SK-N-SH (cell line): ENCODE results near the gene MATK. TPM values are rescaled to one million over a fixed set of nuclear protein-coding genes. Genes with fewer than 3 reads are reported as not detected.

ENCODE experiments used
- CTCF ChIA-PET: fragments of 300-600, 350-600 bp; formaldehyde crosslinking; extraction: SDS; loops from one replicate; lab custom pipeline; 2021; lab: Yijun Ruan, JAX
- POLR2A ChIA-PET: fragments of 350-600 bp; sonication (Branson Sonifier 250); formaldehyde crosslinking; extraction: SDS; loops from one replicate; lab custom pipeline; 2020; ENCODE audit warnings: antibody characterized with exemption, inconsistent platforms; lab: Yijun Ruan, JAX
- DNase-seq: peaks from one replicate; pipeline ENCODE4 v3.0.0; 2012
- H2AFZ ChIP-seq: fragments of 200-600 bp; sonication (generic); 2 replicates; pipeline ENCODE4 v1.8.1; 2016; ENCODE audit warnings: antibody characterized with exemption, mild to moderate bottlenecking, low read depth
- H3F3A ChIP-seq: fragments of 200-600 bp; sonication (generic); replicated peaks from 2 replicates; pipeline ENCODE3; 2016; ENCODE audit warnings: antibody characterized with exemption, mild to moderate bottlenecking; ENCODE audit not compliant: insufficient read depth
- H3K27ac ChIP-seq, 2 experiments: fragments of 200-500 bp in 1 of 2; fragments of 200-600 bp in 1 of 2; sonication (Bioruptor generic) in 1 of 2; sonication (generic), shearing (Covaris generic) in 1 of 2; 2 replicates each; pipeline versions ENCODE4 v1.5.1 to v1.6.1; 2014 to 2016; ENCODE audit warnings: low read depth in 2 of 2, inconsistent platforms in 1 of 2, low read length in 1 of 2, mild to moderate bottlenecking in 1 of 2, mixed read lengths in 1 of 2
- H3K27me3 ChIP-seq: fragments of 200-600 bp; sonication (generic), shearing (Covaris generic); 2 replicates; pipeline ENCODE4 v1.6.1; 2016; ENCODE audit warnings: mixed run types; ENCODE audit not compliant: insufficient read depth
- H3K36me3 ChIP-seq, 2 experiments: fragments of 200-500 bp in 1 of 2; fragments of 200-600 bp in 1 of 2; sonication (Bioruptor generic) in 1 of 2; sonication (generic) in 1 of 2; replicated peaks in 1 of 2; 2 replicates each; pipeline versions ENCODE3 to v1.5.1; 2014 to 2016; ENCODE audit warnings: low read length in 1 of 2, mild to moderate bottlenecking in 1 of 2; ENCODE audit not compliant: insufficient read depth in 2 of 2, control insufficient read depth in 1 of 2
- H3K4me1 ChIP-seq, 2 experiments: fragments of 200-500 bp in 1 of 2; fragments of 200-600 bp in 1 of 2; sonication (Bioruptor generic) in 1 of 2; sonication (generic), shearing (Covaris generic) in 1 of 2; 2 replicates each; pipeline versions ENCODE4 v1.5.1 to v1.6.1; 2014 to 2016; ENCODE audit warnings: low read depth in 1 of 2, low read length in 1 of 2, mixed run types in 1 of 2; ENCODE audit not compliant: insufficient read depth in 2 of 2, control insufficient read depth in 1 of 2
- H3K4me2 ChIP-seq: fragments of 200-600 bp; sonication (generic), shearing (Covaris generic); 2 replicates; pipeline ENCODE4 v1.6.1; 2017; ENCODE audit warnings: mixed run types
- H3K4me3 ChIP-seq, 2 experiments: fragments of 200-500 bp in 1 of 2; fragments of 200-600 bp in 1 of 2; sonication (Bioruptor generic) in 1 of 2; sonication (generic), shearing (Covaris generic) in 1 of 2; 2 replicates each; pipeline versions ENCODE4 v1.5.1 to v1.8.1; 2014 to 2016; ENCODE audit warnings: low read depth in 2 of 2, inconsistent platforms in 1 of 2, low read length in 1 of 2, mild to moderate bottlenecking in 1 of 2, mixed read lengths in 1 of 2, moderate library complexity in 1 of 2
- H3K79me2 ChIP-seq: fragments of 200-600 bp; sonication (generic); 2 replicates; pipeline ENCODE4 v1.8.1; 2017; ENCODE audit warnings: mild to moderate bottlenecking; ENCODE audit not compliant: insufficient read depth
- H3K9ac ChIP-seq: fragments of 200-600 bp; sonication (generic); 2 replicates; pipeline ENCODE4 v1.6.1; 2017; ENCODE audit warnings: mixed run types
- H3K9me2 ChIP-seq: fragments of 200-600 bp; sonication (generic); 2 replicates; pipeline ENCODE4 v1.6.1; 2017; ENCODE audit warnings: mixed run types
- H3K9me3 ChIP-seq: fragments of 200-600 bp; sonication (generic); 2 replicates; pipeline ENCODE4 v1.6.1; 2017; ENCODE audit warnings: mixed run types, mild to moderate bottlenecking, moderate library complexity
- H4K20me1 ChIP-seq: fragments of 200-600 bp; sonication (generic); 2 replicates; pipeline ENCODE4 v1.6.1; 2017; ENCODE audit warnings: mild to moderate bottlenecking, mixed run types; ENCODE audit not compliant: insufficient read depth
- ELF1 ChIP-seq: IDR thresholded peaks from 2 replicates; pipeline ENCODE4 v1.4.0; 2012
- EP300 ChIP-seq, 2 experiments: IDR thresholded peaks; 2 replicates each; pipeline versions ENCODE4 v1.4.0 to v1.6.1; 2012; ENCODE audit warnings: borderline replicate concordance in 1 of 2, low read depth in 1 of 2, low read length in 1 of 2
- FOXJ3 ChIP-seq: sonication (generic); formaldehyde crosslinking; IDR thresholded peaks from 2 replicates; pipeline ENCODE4 v1.5.1; 2020; ENCODE audit warnings: mild to moderate bottlenecking, missing genetic modification reagents
- JUND ChIP-seq: IDR thresholded peaks from 2 replicates; pipeline ENCODE4 v1.4.0; 2012
- NRF1 ChIP-seq: IDR thresholded peaks from 2 replicates; pipeline ENCODE4 v1.6.1; 2012; ENCODE audit warnings: low read depth, mild to moderate bottlenecking, low read length
- RFX5 ChIP-seq: IDR thresholded peaks from 2 replicates; pipeline ENCODE4 v1.6.1; 2012; ENCODE audit warnings: mild to moderate bottlenecking, improper control_type of control experiment, low read length
- SIN3A ChIP-seq: IDR thresholded peaks from 2 replicates; pipeline ENCODE4 v1.6.1; 2012; ENCODE audit warnings: low read depth, mild to moderate bottlenecking, low read length, moderate library complexity, borderline replicate concordance
- TEAD4 ChIP-seq: IDR thresholded peaks from 2 replicates; pipeline ENCODE4 v1.4.0; 2012; ENCODE audit warnings: mild to moderate bottlenecking, borderline replicate concordance; ENCODE audit not compliant: insufficient read depth
- WGBS: methylation state at CpG from one replicate; pipeline ENCODE4 v1.1.6; 2017; ENCODE audit warnings: low lambda C conversion rate; 5-methylcytosine and 5-hydroxymethylcytosine counted together
- polyA plus RNA-seq, 3 experiments: library from polyadenylated mRNA; depleted of rRNA; stranded (reverse); fragments of >200 nt; gene quantifications; 2 replicates each; pipeline ENCODE4 v1.2.3, GENCODE V29; 2012
- TF ChIP-seq, protein P1 (sequence below): fragments of 150-350 bp; IDR thresholded peaks from 2 replicates; pipeline ENCODE4 v1.6.1; 2016; ENCODE audit warnings: mild to moderate bottlenecking, low read depth, low read length
- TF ChIP-seq, protein P2 (sequence below): IDR thresholded peaks from 2 replicates; pipeline ENCODE4 v1.6.1; 2012; ENCODE audit warnings: mild to moderate bottlenecking, low read depth, low read length, moderate library complexity
- TF ChIP-seq, protein P3 (sequence below): IDR thresholded peaks from 2 replicates; pipeline ENCODE4 v1.4.0; 2012; ENCODE audit warnings: low read depth, borderline replicate concordance

Gene MATK
- polyA plus RNA-seq, 1 of the 3 experiments (the other 2 are of a cell fraction): not detected

DNA sequence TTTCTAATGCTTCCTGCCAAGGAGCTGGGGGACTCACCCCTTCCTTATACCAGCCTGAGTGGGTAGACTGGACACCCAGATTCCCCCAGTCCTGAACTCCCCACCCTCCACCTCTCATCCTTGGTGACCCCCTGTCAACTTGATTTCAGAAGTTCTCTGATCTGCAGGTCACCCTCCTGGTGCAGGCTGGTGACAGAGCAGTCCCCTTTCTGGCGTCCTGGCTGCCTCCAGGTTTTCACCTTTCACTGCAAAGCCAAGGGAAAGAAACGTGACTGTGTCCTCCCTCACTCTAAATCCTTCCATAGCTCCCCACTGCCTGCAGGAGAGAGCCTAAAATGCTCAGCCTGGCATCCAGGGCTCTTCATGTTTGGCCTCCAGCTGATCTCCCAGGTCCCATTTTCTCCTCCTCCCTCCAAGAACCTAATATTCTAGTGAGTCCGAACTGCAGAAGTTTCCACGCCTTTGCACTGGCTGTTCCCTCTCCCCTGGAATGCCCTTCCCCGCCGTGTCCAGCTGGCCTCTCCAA, 4.1 kb upstream of the MATK start:
- H3K9ac ChIP-seq: no peak overlapping the region
- no peaks in the 10 kb centered on the region for H3K36me3 ChIP-seq
- 49% methylated on average over 6 of the region's 6 CpGs for WGBS
- no peak overlapping the region for H3K27ac ChIP-seq
- peaks cover 16% of the 10 kb centered on the region for H3K27me3 ChIP-seq
- H3K9me3 ChIP-seq: no peaks in the 10 kb centered on the region
- DNase-seq: no peak
- TF ChIP-seq JUND (no peak), NRF1 (no peak), SIN3A (no peak), RFX5 (no peak), FOXJ3 (no peak)
- TF ChIP-seq, protein P1, sequence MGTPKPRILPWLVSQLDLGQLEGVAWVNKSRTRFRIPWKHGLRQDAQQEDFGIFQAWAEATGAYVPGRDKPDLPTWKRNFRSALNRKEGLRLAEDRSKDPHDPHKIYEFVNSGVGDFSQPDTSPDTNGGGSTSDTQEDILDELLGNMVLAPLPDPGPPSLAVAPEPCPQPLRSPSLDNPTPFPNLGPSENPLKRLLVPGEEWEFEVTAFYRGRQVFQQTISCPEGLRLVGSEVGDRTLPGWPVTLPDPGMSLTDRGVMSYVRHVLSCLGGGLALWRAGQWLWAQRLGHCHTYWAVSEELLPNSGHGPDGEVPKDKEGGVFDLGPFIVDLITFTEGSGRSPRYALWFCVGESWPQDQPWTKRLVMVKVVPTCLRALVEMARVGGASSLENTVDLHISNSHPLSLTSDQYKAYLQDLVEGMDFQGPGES: no peak
- TF ChIP-seq, all 33 proteins: peak for 0
- Histone ChIP-seq H3K4me2 (no peak overlapping the region), H3F3A (no peaks in the 10 kb centered on the region), H4K20me1 (no peaks in the 10 kb centered on the region), H3K9me2 (no peaks in the 10 kb centered on the region), H2AFZ (no peak overlapping the region), H3K4me1 (no peaks in the 10 kb centered on the region), H3K79me2 (no peaks in the 10 kb centered on the region), H3K4me3 (no peak overlapping the region)
- ChIA-PET CTCF (interaction anchor here (0.9 kb wide), 1 partner anchor 32 kb away, joined by 4 read pairs; no protein-coding TSS in a partner anchor), POLR2A (interaction anchor here (0.8 kb wide), 1 partner anchor 27 kb away, joined by 3 read pairs; no protein-coding TSS in a partner anchor)

DNA sequence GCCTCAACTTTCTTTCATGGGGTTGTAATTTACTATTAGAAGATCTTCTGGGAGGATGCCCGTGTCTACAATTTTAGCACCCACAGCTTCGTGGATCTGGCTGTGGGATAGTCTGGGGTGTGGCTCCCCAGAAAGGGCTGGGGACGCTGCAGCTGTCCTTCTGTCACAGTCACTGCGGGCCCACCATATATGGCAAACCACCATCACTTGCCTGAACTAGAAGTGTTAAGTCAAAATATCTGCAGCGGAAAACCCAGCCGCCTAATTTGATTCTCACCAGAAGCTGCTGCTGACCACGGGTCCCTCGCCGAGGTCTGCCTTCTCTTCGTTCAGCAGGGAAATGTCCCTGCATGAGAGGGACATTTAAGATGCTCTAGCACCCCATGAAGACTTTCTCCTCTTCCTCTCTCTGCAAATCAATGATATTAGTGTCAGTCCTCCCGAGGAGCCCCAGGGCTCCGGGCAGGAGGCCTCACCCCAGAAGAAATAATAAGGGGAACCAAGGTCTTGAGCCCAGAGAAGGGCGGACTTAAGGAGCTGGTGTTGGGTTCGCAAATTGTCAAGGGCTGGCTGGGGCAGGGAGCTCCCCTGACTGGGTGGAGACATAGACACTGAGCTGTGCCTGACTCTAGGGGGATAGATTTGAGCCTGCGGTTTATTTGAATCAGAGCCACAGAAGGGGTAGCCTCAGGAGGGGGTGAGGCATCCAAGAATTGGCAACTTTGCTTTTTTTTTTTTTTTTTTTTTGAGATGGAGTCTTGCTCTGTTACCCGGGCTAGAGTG, 3.0 kb upstream of the MATK start:
- no peak overlapping the region for H3K9ac ChIP-seq
- no peaks in the 10 kb centered on the region for H3K36me3 ChIP-seq
- no peaks in the 10 kb centered on the region for H3F3A ChIP-seq
- no peaks in the 10 kb centered on the region for H3K9me3 ChIP-seq
- no peaks in the 10 kb centered on the region for H3K79me2 ChIP-seq
- TF ChIP-seq EP300 (IDR thresholded peaks at IDR 0.05; ENCODE audit: borderline replicate concordance in 1 of 2, low read depth in 1 of 2, low read length in 1 of 2): no peak
- TF ChIP-seq ELF1: no peak
- TF ChIP-seq, protein P2, sequence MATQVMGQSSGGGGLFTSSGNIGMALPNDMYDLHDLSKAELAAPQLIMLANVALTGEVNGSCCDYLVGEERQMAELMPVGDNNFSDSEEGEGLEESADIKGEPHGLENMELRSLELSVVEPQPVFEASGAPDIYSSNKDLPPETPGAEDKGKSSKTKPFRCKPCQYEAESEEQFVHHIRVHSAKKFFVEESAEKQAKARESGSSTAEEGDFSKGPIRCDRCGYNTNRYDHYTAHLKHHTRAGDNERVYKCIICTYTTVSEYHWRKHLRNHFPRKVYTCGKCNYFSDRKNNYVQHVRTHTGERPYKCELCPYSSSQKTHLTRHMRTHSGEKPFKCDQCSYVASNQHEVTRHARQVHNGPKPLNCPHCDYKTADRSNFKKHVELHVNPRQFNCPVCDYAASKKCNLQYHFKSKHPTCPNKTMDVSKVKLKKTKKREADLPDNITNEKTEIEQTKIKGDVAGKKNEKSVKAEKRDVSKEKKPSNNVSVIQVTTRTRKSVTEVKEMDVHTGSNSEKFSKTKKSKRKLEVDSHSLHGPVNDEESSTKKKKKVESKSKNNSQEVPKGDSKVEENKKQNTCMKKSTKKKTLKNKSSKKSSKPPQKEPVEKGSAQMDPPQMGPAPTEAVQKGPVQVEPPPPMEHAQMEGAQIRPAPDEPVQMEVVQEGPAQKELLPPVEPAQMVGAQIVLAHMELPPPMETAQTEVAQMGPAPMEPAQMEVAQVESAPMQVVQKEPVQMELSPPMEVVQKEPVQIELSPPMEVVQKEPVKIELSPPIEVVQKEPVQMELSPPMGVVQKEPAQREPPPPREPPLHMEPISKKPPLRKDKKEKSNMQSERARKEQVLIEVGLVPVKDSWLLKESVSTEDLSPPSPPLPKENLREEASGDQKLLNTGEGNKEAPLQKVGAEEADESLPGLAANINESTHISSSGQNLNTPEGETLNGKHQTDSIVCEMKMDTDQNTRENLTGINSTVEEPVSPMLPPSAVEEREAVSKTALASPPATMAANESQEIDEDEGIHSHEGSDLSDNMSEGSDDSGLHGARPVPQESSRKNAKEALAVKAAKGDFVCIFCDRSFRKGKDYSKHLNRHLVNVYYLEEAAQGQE: no peak
- TF ChIP-seq TEAD4: no peak
- TF ChIP-seq, protein P3, sequence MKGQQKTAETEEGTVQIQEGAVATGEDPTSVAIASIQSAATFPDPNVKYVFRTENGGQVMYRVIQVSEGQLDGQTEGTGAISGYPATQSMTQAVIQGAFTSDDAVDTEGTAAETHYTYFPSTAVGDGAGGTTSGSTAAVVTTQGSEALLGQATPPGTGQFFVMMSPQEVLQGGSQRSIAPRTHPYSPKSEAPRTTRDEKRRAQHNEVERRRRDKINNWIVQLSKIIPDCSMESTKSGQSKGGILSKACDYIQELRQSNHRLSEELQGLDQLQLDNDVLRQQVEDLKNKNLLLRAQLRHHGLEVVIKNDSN: no peak
- no peak for TF ChIP-seq NRF1
- no peak overlapping the region for H3K4me3 ChIP-seq
- no peak for DNase-seq
- no peaks in the 10 kb centered on the region for H3K4me1 ChIP-seq
- H3K27me3 ChIP-seq: peaks cover 27% of the 10 kb centered on the region
- ChIA-PET CTCF (interaction anchor here (1.1 to 2.1 kb wide), 2 partner anchors 33 to 34 kb away, joined by 3 to 6 read pairs; no protein-coding TSS in a partner anchor), POLR2A (no interaction called here)
- H3K27ac ChIP-seq: no peak overlapping the region
- no peak overlapping the region for H3K4me2 ChIP-seq
- no peak overlapping the region for H2AFZ ChIP-seq
- H4K20me1 ChIP-seq: no peaks in the 10 kb centered on the region
- 23% methylated on average over 14 of the region's 16 CpGs for WGBS
- no peaks in the 10 kb centered on the region for H3K9me2 ChIP-seq
